Stomach (tissue), 4 donors: ENCODE results near the gene SLC22A31.

Source experiments
- EP300 ChIP-seq: sonication (generic); formaldehyde crosslinking; IDR thresholded peaks from one replicate; pipeline ENCODE4 v1.6.1; 2017; ENCODE audit warnings: antibody characterized with exemption
- POLR2A ChIP-seq, 4 donors: fragments of 450-650 bp; IDR thresholded peaks; one replicate each; pipeline ENCODE4 v1.6.1; 2016; ENCODE audit warnings: antibody characterized with exemption in 4 of 4, control low read depth in 2 of 4, mild to moderate bottlenecking in 1 of 4, moderate library complexity in 1 of 4
- TF ChIP-seq, protein P1 (sequence below), 7 experiments: fragments of 450-650 bp in 4 of 7; fragments of 200-600 bp in 3 of 7; sonication (generic) in 3 of 7; IDR thresholded peaks; one replicate each; pipeline ENCODE4 v1.5.1; 2016 to 2019; ENCODE audit warnings: antibody characterized with exemption in 7 of 7, control low read depth in 2 of 7, mild to moderate bottlenecking in 1 of 7

DNA sequence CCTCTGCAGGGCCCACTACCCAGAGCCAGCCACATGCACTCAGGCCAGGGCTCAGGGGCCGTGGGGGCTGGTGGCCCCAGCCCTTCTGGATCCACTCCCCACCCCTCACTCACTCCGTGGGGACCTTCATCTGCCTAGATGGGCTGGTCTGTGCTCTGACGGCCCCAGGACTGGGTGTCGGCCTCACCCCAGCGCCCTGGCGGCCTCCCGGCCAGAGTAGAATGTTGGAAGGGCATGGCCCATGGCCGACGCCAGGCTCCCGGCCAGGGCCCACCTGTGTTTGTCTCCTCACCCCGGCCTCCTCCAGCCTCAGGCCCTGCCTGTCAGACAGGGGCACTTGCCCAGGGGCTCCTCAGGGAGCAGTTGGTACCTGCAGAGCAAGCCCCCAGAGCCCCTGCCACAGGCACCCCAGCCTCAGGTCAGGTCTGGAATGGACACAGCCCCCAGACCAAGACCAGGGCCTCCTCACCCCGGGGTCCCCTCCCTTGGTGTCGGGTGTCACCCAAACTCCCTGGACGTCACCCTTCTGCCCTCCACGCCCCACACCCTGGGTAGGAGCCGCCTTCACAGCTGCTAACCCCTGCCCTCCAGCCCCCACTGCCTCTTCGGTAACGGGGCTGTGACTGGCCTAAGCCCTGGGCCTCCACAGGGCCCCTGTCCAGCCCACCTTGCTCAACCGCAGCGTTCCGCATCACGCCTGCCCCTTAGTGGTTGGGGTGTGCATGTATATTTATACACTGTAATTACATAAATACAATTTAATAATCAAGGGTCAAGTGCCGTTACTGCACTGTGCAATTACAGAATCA lies 31.8 kb downstream of the SLC22A31 start:
- TF ChIP-seq, protein P1, sequence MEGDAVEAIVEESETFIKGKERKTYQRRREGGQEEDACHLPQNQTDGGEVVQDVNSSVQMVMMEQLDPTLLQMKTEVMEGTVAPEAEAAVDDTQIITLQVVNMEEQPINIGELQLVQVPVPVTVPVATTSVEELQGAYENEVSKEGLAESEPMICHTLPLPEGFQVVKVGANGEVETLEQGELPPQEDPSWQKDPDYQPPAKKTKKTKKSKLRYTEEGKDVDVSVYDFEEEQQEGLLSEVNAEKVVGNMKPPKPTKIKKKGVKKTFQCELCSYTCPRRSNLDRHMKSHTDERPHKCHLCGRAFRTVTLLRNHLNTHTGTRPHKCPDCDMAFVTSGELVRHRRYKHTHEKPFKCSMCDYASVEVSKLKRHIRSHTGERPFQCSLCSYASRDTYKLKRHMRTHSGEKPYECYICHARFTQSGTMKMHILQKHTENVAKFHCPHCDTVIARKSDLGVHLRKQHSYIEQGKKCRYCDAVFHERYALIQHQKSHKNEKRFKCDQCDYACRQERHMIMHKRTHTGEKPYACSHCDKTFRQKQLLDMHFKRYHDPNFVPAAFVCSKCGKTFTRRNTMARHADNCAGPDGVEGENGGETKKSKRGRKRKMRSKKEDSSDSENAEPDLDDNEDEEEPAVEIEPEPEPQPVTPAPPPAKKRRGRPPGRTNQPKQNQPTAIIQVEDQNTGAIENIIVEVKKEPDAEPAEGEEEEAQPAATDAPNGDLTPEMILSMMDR (IDR thresholded peaks at IDR 0.05) = no peak
- TF ChIP-seq EP300 (no peak), POLR2A (IDR thresholded peaks at IDR 0.05) (no peak)
